Kidney epithelial cell (primary cell): ENCODE results near the gene APP. TPM values are rescaled to one million over a fixed set of nuclear protein-coding genes. Genes with fewer than 3 reads are reported as not detected.

ENCODE experiments used
- DNase-seq: peaks from one replicate; pipeline ENCODE4 v3.0.0-alpha.2; 2010; ENCODE audit warnings: low read depth
- H3K27me3 ChIP-seq: 2 replicates; pipeline ENCODE4 v1.6.0; 2011; ENCODE audit warnings: low read length; ENCODE audit not compliant: control insufficient read depth, insufficient read depth
- H3K36me3 ChIP-seq: 2 replicates; pipeline ENCODE4 v1.5.1; 2011; ENCODE audit warnings: low read length; ENCODE audit not compliant: control insufficient read depth, insufficient read depth
- H3K4me3 ChIP-seq: 2 replicates; pipeline ENCODE4 v1.5.1; 2011; ENCODE audit warnings: low read depth, mild to moderate bottlenecking, control low read depth, low read length
- CTCF ChIP-seq: IDR thresholded peaks from 2 replicates; pipeline ENCODE4 v1.5.1; 2011; ENCODE audit warnings: mild to moderate bottlenecking, moderate library complexity, low read length, control low read depth, inconsistent platforms; ENCODE audit not compliant: insufficient read depth, poor library complexity, severe bottlenecking
- total RNA-seq: library from RNA; depleted of rRNA; stranded (reverse); fragments of >200 nt; gene quantifications from 2 replicates; pipeline ENCODE4 v1.2.3, GENCODE V29; 2015

Gene APP
- total RNA-seq, 1 donor from 2014 or later = 624 TPM

DNA sequence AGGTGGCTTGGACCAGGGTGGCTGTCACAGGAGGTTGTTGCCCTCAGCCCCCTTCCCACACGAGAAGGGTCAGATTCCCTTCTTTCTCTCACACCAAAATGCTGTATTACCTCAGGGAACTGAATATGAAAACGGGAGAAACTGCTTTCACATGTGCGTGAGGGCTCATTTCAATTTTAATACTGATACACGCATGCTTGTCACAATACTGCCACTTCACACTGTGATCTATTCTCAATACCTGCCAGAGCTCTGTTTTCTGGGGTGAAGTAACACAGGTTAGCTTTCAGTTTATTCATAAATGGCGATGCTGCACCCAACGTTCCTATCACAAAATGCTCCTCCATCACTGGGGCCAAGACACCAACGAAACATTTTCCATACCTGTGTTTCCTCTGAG is 181.8 kb downstream of the APP start:
- Histone ChIP-seq H3K27me3 (no peaks in the 10 kb centered on the region), H3K4me3 (no peak overlapping the region), H3K36me3 (peaks cover 2% of the 10 kb centered on the region)
- DNase-seq = no peak
- no peak for TF ChIP-seq CTCF

- DNase-seq = no peak
- H3K27me3 ChIP-seq = no peaks in the 10 kb centered on the region
- H3K36me3 ChIP-seq = peaks cover 2% of the 10 kb centered on the region
- H3K4me3 ChIP-seq = no peak overlapping the region
- TF ChIP-seq CTCF = no peak
Observed at GRCh38 chr21:25987531-25987930, 183.0 kb downstream of the APP start.

DNA sequence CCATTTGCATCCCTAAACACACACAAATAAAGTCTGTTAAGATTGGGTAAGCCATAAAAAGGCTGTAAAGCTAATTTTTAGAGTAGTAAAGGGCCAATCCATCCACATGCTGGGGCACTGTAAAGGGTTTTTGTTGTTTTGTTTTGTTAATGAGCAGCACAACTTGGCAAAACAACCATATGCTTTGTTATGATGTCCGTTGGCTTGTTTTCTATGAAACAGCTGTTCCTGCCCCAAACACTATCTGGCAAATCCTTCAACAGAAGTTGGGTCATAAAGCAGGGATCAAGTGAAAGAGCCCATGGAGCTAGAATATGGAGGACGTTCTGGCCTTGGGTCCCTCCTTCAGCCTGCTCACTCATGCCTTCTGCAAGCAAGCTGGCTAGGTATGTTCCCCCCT is 183.6 kb downstream of the APP start:
- H3K4me3 ChIP-seq = no peak overlapping the region
- no peak for DNase-seq
- peaks cover 2% of the 10 kb centered on the region for H3K36me3 ChIP-seq
- H3K27me3 ChIP-seq = no peaks in the 10 kb centered on the region
- TF ChIP-seq CTCF = no peak

DNA sequence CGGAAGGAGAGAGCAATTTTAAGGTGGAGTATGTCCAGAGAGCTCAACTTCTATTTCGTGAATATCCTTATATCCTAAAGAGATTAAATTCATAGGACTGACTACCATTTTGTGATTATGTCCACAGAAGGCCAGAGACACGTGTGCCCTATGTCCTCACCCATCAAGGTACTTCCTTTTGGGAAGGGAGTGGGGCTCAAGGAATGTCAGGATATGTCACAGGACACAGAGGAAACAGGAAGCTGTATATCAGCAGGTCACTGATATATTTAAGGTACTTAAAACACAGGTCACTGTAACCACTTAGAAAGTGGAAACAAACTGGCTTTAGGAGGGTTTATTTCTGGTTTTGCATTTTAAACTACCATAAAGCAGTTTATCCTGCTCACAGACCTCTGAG is 184.6 kb downstream of the APP start:
- Histone ChIP-seq H3K36me3 (peaks cover 2% of the 10 kb centered on the region), H3K4me3 (no peak overlapping the region), H3K27me3 (no peaks in the 10 kb centered on the region)
- no peak for DNase-seq
- no peak for TF ChIP-seq CTCF

GRCh38 chr21:25984538-25984937 is 186.0 kb downstream of the APP start:
- H3K36me3 ChIP-seq = peaks cover 3% of the 10 kb centered on the region
- H3K27me3 ChIP-seq = no peaks in the 10 kb centered on the region
- TF ChIP-seq CTCF = no peak
- no peak overlapping the region for H3K4me3 ChIP-seq
- DNase-seq = no peak

GRCh38 chr21:25983745-25984144 is 186.8 kb downstream of the APP start:
- Histone ChIP-seq H3K36me3 (peaks cover 3% of the 10 kb centered on the region), H3K4me3 (no peak overlapping the region), H3K27me3 (no peaks in the 10 kb centered on the region)
- TF ChIP-seq CTCF = no peak
- no peak for DNase-seq
